ENCODE measurements around the gene SLC6A9.

The SLC6A9 gene

GRCh38 chr1:43977376-43978263 lies 53.6 kb downstream of the SLC6A9 start:
- H3K27ac ChIP-seq: no peak overlapping the region
- no peak overlapping the region for H3K4me3 ChIP-seq

- H3K4me3 ChIP-seq: no peak overlapping the region
- H3K27ac ChIP-seq: peak overlapping the region in 1 of 21 experiments; percentile 98
Observed at GRCh38 chr1:43976890-43977289, 54.4 kb downstream of the SLC6A9 start.

- H3K4me3 ChIP-seq: peak overlapping the region; percentile 68 to 99 (median 87)
- H3K27ac ChIP-seq: peak overlapping the region in 13 of 21 experiments; percentile 84 to 98 (median 94)
Observed at GRCh38 chr1:43976045-43976444, 55.2 kb downstream of the SLC6A9 start.

GRCh38 chr1:43975249-43975961 lies 55.9 kb downstream of the SLC6A9 start:
- peak overlapping the region; percentile 68 to 99 (median 87) for H3K4me3 ChIP-seq
- peak overlapping the region; percentile 84 to 98 (median 94) for H3K27ac ChIP-seq

GRCh38 chr1:43974443-43975248 lies 56.6 kb downstream of the SLC6A9 start, which contains the start of gene ATP6V0B:
Gene ATP6V0B (plus strand): TSS chr1:43974960. CDS start chr1:43975041, 81 bp downstream.
- Histone ChIP-seq H3K4me3 (peak within 1 kb of the TSS; percentile 68 to 99 (median 87)), H3K27ac (peak within 1 kb of the TSS; percentile 84 to 98 (median 94))

GRCh38 chr1:43973981-43974442 lies 57.2 kb downstream of the SLC6A9 start:
- peak overlapping the region; percentile 68 to 99 (median 87) for H3K4me3 ChIP-seq
- H3K27ac ChIP-seq: peak overlapping the region in 20 of 21 experiments; percentile 84 to 98 (median 94)

- Histone ChIP-seq H3K4me3 (no peak overlapping the region), H3K27ac (no peak overlapping the region)
Observed at GRCh38 chr1:43971336-43971980, 59.8 kb downstream of the SLC6A9 start.

GRCh38 chr1:43970911-43971310 lies 60.4 kb downstream of the SLC6A9 start:
- Histone ChIP-seq H3K27ac (no peak overlapping the region), H3K4me3 (peak overlapping the region in 1 of 7 experiments; percentile 88)

- Histone ChIP-seq H3K27ac (peak overlapping the region in 16 of 21 experiments; percentile 33 to 87 (median 53)), H3K4me3 (peak overlapping the region; percentile 64 to 93 (median 86))
Observed at GRCh38 chr1:43970502-43970901, 60.8 kb downstream of the SLC6A9 start.

- Histone ChIP-seq H3K4me3 (peak within 1 kb of the TSS; percentile 64 to 93 (median 86)), H3K27ac (peak within 1 kb of the TSS in 17 of 21 experiments; percentile 8 to 87 (median 52))
Observed at GRCh38 chr1:43969746-43970466, 61.4 kb downstream of the SLC6A9 start, which contains the start of gene DPH2. Gene DPH2 (plus strand): TSS chr1:43970010. CDS start chr1:43970176, 166 bp downstream.

- no peak overlapping the region for H3K27ac ChIP-seq
- peak overlapping the region in 3 of 7 experiments; percentile 78 to 88 (median 86) for H3K4me3 ChIP-seq
Observed at GRCh38 chr1:43969416-43969745, 61.9 kb downstream of the SLC6A9 start.

GRCh38 chr1:43968348-43968948 lies 62.8 kb downstream of the SLC6A9 start:
- H3K4me3 ChIP-seq: no peak overlapping the region
- no peak overlapping the region for H3K27ac ChIP-seq

GRCh38 chr1:43965316-43965715 lies 65.9 kb downstream of the SLC6A9 start:
- Histone ChIP-seq H3K4me3 (no peak overlapping the region), H3K27ac (no peak overlapping the region)

- H3K27ac ChIP-seq: no peak overlapping the region
Observed at GRCh38 chr1:43963890-43964289, 67.4 kb downstream of the SLC6A9 start.

GRCh38 chr1:43963006-43963405 lies 68.3 kb downstream of the SLC6A9 start:
- no peak overlapping the region for H3K27ac ChIP-seq
- no peak overlapping the region for H3K4me3 ChIP-seq

More at GRCh38 chr1:43963890-43964289, 67.4 kb downstream of the SLC6A9 start:
- H3K4me3 ChIP-seq: no peak overlapping the region

- H3K4me3 ChIP-seq: no peak overlapping the region
- H3K27ac ChIP-seq: no peak overlapping the region
Observed at GRCh38 chr1:43962324-43962723, 68.9 kb downstream of the SLC6A9 start.

GRCh38 chr1:43961692-43962091 lies 69.6 kb downstream of the SLC6A9 start:
- H3K4me3 ChIP-seq: no peak overlapping the region
- H3K27ac ChIP-seq: no peak overlapping the region

- no peak overlapping the region for H3K27ac ChIP-seq
- H3K4me3 ChIP-seq: no peak overlapping the region
Observed at GRCh38 chr1:43960798-43961197, 70.5 kb downstream of the SLC6A9 start.

Data from skin epidermis (tissue), 12 donors.